GM12801 (cell line): ENCODE measurements around the gene NDUFA13.

Experiments used
- TF ChIP-seq, protein P1 (sequence below): IDR thresholded peaks from one replicate; pipeline ENCODE4 v1.5.1; 2011; ENCODE audit warnings: control low read depth; ENCODE audit not compliant: insufficient read length; ENCODE audit errors: extremely low read depth

Gene NDUFA13

DNA sequence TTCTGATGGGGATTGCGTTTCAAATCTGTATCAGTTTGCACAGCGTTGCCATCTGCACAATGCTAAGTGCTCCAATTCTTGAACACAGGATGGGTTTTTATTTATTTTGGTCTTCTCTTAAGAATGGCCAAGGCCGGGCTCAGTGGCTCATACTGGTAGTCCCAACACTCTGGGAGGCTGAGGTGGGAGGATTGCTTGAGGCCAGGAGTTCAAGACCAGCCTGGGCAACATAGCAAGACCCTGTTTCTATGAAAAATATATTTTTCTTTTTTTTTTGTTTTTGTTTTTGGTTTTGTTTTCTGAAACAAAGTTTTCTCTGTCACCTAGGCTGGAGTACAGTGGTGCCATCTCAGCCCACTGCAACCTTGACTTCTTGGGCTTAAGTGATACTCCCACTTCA, 7.2 kb downstream of the NDUFA13 start:
- TF ChIP-seq, protein P1, sequence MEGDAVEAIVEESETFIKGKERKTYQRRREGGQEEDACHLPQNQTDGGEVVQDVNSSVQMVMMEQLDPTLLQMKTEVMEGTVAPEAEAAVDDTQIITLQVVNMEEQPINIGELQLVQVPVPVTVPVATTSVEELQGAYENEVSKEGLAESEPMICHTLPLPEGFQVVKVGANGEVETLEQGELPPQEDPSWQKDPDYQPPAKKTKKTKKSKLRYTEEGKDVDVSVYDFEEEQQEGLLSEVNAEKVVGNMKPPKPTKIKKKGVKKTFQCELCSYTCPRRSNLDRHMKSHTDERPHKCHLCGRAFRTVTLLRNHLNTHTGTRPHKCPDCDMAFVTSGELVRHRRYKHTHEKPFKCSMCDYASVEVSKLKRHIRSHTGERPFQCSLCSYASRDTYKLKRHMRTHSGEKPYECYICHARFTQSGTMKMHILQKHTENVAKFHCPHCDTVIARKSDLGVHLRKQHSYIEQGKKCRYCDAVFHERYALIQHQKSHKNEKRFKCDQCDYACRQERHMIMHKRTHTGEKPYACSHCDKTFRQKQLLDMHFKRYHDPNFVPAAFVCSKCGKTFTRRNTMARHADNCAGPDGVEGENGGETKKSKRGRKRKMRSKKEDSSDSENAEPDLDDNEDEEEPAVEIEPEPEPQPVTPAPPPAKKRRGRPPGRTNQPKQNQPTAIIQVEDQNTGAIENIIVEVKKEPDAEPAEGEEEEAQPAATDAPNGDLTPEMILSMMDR, result no peak

DNA sequence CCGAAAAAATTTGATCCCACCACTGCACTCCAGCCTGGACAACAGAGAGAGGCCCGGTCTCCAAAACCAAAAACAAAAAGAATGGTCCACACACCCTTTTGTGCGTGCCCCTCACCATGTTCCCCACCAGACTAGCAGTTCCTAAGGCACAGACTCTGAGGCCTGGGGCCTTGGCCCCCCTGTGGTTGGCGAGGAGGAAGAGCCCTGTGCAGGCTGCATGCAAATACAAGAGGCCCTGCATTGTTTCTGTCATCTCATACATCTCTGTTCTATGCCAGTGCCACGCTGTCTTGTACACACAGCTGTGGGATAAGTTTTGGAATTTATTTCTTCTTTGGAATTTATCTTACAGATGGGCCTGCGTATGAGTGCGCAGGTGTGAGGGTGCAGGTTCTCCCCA, 8.0 kb downstream of the NDUFA13 start:
- TF ChIP-seq, protein P1, result no peak

DNA sequence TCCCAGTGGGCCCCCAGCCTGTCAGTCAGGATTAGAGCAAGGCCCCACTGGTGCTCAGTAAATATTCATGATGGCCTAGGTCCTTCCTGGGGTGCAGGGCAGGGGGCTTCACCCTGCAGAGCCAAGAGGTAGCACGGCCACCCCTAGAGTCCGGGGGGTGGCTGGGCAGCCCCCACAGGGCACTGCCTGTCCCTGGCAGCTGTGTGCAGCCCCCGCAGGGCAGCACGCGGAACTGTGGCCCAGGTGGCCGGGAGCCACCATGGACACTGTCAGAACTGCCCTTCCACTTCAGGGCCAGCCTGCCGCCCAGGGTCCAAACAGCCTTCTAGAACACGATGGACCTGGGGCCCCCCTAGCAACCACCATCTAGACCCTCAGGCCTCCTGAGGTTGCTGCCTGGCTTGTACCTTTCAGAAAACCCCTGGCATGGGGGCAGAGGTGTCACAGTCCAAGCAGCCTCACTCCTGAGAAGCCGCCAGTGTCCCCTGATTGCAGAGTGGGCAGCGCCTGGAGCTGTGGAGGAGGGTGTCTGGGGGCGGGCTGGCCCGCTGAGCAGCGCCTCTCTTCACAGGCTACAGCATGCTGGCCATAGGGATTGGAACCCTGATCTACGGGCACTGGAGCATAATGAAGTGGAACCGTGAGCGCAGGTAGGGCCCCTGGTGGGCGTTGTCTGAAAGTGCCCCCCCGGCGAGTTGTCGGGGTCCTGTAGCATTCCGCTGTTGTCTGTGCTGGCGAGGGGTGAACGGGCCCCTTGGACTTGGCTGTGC, 9.8 kb downstream of the NDUFA13 start:
- TF ChIP-seq, protein P1, result no peak

DNA sequence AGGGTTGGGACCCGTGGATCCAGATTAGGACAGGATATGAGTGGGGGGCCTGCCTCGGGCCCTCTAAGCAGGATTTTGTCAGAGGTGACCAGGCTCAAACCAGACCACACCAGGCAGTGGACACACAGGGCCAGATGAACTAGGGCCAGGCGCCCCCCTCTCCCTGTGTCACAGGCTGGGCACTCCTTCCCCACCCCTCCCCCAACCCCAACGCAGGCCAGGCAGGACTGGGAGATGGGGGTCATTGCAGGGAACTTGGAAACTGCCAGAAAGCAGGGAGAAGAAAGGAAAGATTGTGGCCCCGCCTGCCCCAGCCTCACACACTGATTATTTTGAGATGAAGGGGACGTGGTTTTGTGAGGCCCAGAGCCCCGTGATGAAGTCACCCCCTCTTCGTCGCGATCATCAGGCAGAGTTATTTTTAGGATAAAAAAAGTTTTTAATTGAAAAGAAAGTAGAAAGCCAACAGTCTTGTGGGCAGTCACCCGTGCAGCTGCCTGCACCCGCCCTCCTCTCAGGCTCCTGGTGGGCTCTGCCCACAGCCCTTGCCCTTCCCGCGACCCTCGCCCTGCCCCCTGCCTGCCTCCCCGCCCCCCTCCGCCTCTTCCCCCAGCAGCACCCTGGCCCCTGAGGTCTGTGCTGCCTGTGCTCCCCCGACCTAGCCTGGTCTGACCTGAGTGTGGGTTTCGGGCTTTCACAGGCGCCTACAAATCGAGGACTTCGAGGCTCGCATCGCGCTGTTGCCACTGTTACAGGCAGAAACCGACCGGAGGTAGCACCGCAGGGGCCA, 10.8 kb downstream of the NDUFA13 start:
- TF ChIP-seq, protein P1, result no peak

DNA sequence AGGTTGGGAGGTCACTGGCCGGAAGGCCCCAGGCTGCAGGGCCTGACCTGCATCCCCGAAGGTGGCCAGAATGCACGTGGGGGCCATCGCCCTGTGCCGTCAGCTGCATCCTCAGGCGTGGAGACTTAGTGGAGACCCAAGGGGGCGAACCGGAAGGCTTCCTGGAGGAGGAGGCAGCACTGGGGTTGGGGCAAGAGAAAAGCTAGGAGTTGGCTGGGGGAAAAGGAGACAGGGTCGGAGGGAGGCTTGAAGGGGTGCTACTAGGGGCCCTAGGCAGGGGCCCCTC, 11.3 kb downstream of the NDUFA13 start:
- TF ChIP-seq, protein P1, result no peak

DNA sequence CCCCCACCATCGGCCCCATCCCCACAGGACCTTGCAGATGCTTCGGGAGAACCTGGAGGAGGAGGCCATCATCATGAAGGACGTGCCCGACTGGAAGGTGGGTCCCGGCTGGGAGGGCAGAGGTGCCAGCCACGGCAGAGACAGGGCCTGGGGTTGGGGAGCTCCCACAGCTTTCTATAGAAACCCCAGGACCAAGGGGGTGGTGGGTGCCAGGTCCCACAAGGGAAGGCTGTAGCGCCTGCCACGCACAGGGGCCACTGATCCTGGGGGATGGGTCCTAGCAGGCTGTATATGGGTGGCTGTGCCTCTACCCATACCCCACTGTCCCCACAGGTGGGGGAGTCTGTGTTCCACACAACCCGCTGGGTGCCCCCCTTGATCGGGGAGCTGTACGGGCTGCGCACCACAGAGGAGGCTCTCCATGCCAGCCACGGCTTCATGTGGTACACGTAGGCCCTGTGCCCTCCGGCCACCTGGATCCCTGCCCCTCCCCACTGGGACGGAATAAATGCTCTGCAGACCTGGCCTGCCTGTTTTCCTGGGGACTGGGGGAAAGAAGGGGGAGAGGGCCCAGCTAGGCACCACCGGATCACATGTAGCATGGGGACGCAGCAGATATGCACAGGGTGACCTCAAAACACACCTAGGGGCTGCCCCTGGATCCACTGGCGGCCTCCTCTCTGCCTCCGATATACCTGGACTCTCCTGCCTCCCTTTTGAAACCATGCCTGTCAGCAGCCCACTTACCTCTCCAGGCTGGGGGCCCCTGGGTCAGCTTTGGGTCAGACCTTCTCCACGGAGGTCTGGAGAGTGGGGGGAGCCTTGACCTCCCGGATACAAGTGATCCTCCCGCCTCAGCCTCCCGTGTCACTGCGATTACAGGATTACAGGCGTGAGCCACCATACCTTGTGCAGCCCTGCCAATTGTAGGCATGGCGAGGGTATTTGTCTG, 11.9 kb downstream of the NDUFA13 start:
- TF ChIP-seq, protein P1, result no peak

DNA sequence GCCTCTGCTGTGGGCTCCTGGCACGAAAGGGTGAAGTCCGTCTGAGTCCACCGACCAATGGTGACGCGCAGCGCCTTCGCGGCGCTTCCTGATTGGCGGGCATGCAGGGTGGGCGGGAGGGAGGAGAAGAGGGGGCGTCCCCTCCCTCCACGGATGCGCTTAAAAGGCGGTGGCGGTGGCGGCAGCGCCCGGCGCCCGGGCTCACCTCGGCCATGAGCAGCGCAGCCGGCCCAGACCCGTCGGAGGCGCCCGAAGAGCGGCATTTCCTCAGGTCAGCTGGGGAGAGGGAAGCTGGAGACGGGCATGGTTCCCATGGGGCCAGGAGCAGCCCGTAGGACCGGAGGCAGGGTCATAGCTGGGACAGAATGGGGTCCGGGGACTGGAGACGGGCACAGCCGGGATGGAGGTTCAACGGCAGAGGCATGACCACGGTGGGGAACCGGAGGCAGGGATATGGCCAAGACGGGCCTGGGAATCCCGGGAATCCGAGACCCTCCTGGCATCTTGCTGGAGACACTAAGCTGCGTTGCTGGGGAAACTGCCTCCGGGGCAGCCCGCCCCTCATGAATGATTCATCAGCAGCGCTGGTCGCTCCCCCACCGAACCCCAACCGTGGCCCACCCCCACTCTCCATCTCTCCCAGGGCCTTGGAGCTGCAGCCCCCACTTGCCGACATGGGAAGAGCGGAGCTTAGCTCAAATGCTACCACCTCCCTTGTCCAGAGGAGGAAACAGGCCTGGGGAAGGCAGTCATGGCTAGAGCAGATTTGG, 12.9 kb downstream of the NDUFA13 start, which contains the start of gene YJEFN3:
TSS of gene YJEFN3 (plus strand) at position 191 of the 770 bp plus-strand sequence. CDS start at position 213, 22 bp downstream.
- TF ChIP-seq, protein P1, result no peak
